Muscle of leg (tissue), 16 donors: ENCODE measurements around the gene DBP. TPM values are rescaled to one million over a fixed set of nuclear protein-coding genes. Genes with fewer than 3 reads are reported as not detected.
A peak's percentile ranks its signal among the peaks of the same experiment; 100 is the strongest.
"Not testable (repeated sequence)": the region's sequence is repeated elsewhere in the genome, so short reads cannot be mapped to it uniquely, and the experiment has no call there.

Experiments
- DNase-seq: peaks from one replicate; pipeline ENCODE4 v3.0.0; 2013
- H3K27ac ChIP-seq: one replicate; pipeline ENCODE4 v1.5.1; 2013; ENCODE audit warnings: mild to moderate bottlenecking, low read length, control low read depth
- H3K27me3 ChIP-seq: one replicate; pipeline ENCODE4 v1.6.1; 2013; ENCODE audit warnings: low read length; ENCODE audit not compliant: control insufficient read depth, insufficient read depth
- H3K36me3 ChIP-seq: one replicate; pipeline ENCODE4 v1.6.1; 2013; ENCODE audit warnings: low read length; ENCODE audit not compliant: control insufficient read depth, insufficient read depth
- H3K4me1 ChIP-seq: one replicate; pipeline ENCODE4 v1.6.1; 2013; ENCODE audit warnings: low read length; ENCODE audit not compliant: control insufficient read depth, insufficient read depth
- H3K4me3 ChIP-seq: one replicate; pipeline ENCODE4 v1.5.1; 2013; ENCODE audit warnings: low read length, control low read depth
- H3K9me3 ChIP-seq: replicated peaks from 2 replicates; pipeline ENCODE4 v1.6.1; 2013; ENCODE audit warnings: low read depth, low read length; ENCODE audit not compliant: control insufficient read depth
- WGBS: methylation state at CpG from one replicate; pipeline ENCODE4 v1.1.5; 2013; ENCODE audit warnings: missing lambda C conversion rate; ENCODE audit not compliant: insufficient coverage; 5-methylcytosine and 5-hydroxymethylcytosine counted together
- long read RNA-seq, 11 donors: transcript quantifications; one replicate each; lab custom pipeline, GENCODE V29; 2026
- polyA plus RNA-seq, 8 donors: library from polyadenylated mRNA; unstranded; fragments of 120-200 nt; gene quantifications; one replicate each; pipeline versions ENCODE4 v1.2.1 to v1.2.3, GENCODE V29; 2013; ENCODE audit warnings: inconsistent platforms in 1 of 8, low replicate concordance in 1 of 8; ENCODE audit not compliant: insufficient read length in 8 of 8, insufficient read depth in 1 of 8
- total RNA-seq: library from RNA; stranded (reverse); fragments of 120-200 nt; gene quantifications from one replicate; pipeline ENCODE4 v1.2.4, GENCODE V29; 2013

DBP gene, protein sequence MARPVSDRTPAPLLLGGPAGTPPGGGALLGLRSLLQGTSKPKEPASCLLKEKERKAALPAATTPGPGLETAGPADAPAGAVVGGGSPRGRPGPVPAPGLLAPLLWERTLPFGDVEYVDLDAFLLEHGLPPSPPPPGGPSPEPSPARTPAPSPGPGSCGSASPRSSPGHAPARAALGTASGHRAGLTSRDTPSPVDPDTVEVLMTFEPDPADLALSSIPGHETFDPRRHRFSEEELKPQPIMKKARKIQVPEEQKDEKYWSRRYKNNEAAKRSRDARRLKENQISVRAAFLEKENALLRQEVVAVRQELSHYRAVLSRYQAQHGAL
- total RNA-seq (9.8 TPM), polyA plus RNA-seq (10 to 100 TPM in 1 of 8 donors, 1 to 10 TPM in 7; 3.0 to 10.8 (median 6.2) TPM)
- long read RNA-seq, donor 1, partial matches to known transcripts = 0 of 2 reads
- long read RNA-seq, donor 1, other reads (novel, unspliced or antisense) = 0 of 2 reads
- long read RNA-seq, donor 2 = 0 reads
- long read RNA-seq, donor 3, transcript DBP-201 (4 exons, 2,229 nt) = major isoform, 6 of 11 reads
- long read RNA-seq, donor 3, partial matches to known transcripts = 5 of 11 reads
- long read RNA-seq, donor 3, other reads (novel, unspliced or antisense) = 0 of 11 reads
- long read RNA-seq, donor 4, partial matches to known transcripts = 0 of 4 reads
- long read RNA-seq, donor 4, other reads (novel, unspliced or antisense) = 0 of 4 reads
- long read RNA-seq, donor 5, partial matches to known transcripts = 0 of 3 reads
- long read RNA-seq, donor 5, other reads (novel, unspliced or antisense) = 0 of 3 reads
- long read RNA-seq, donor 6, full-length matches to known transcripts = 9 of 9 reads
- long read RNA-seq, donor 6, partial matches to known transcripts = 0 of 9 reads
- long read RNA-seq, donor 6, other reads (novel, unspliced or antisense) = 0 of 9 reads
- long read RNA-seq, donor 7, partial matches to known transcripts = 0 of 2 reads
- long read RNA-seq, donor 7, other reads (novel, unspliced or antisense) = 0 of 2 reads
- long read RNA-seq, donor 8, partial matches to known transcripts = 0 of 2 reads
- long read RNA-seq, donor 8, other reads (novel, unspliced or antisense) = 0 of 2 reads
- long read RNA-seq, donor 9, partial matches to known transcripts = 0 of 3 reads
- long read RNA-seq, donor 9, other reads (novel, unspliced or antisense) = 0 of 3 reads
- long read RNA-seq, donor 10, partial matches to known transcripts = 0 of 2 reads
- long read RNA-seq, donor 10, other reads (novel, unspliced or antisense) = 0 of 2 reads
- long read RNA-seq, donor 11, full-length matches to known transcripts = 2 of 2 reads
- long read RNA-seq, donor 11, partial matches to known transcripts = 0 of 2 reads
- long read RNA-seq, donor 11, other reads (novel, unspliced or antisense) = 0 of 2 reads

DNA sequence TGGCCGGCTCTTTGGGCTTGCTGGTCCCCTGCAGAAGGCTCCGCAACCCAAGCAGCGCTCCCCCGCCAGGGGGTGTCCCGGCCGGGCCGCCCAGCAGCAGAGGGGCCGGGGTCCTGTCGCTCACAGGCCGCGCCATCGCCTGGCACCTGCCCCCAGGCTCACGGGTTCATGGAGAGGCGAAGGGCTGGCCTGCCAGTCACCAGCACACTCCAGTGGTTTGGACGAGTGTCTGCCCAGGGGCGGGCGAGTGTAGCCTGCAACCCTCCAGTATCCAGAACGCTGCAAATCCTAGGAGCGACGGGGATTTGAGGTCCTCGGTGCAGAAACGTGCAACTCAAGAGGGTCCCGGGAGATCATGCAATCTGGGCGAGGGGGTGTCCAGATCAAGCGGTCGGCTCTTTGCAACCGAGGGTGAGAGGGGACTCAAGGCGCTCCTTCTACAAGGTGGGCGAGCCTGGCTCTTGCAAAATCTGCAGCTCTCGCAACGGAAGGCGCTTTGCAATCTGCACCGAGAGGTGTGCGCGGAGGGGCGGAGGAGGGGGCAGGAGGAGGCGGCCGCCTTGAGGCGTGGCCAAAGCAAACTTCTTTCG is at the start of gene DBP:
Gene DBP, minus strand, starts transcription at position 521 of the 590 bp plus-strand sequence. Its CDS starts 385 bp downstream, at position 136.
- under 1% methylated on average over 40 of the region's 40 CpGs for WGBS

DNA sequence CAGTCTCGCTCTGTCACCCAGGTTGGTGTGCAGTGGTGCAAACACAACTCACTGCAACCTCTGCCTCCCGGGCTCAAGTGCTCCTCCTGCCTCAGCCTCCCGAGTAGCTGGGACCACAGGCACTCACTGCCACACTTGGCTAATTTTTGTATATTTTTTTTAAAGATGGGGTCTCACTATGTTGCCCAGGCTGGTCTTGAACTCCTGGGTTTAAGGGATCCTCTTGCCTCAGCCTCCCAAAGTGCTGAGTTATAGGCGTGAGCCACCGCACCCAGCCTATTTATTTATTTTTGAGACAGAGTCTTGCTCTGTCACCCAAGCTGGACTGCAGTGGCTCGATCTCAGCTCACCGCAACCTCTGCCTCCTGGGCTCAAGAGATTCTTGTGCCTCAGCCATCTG is 49.5 kb upstream of the DBP start:
- not testable (repeated sequence) for H3K9me3 ChIP-seq, H3K27me3 ChIP-seq, H3K27ac ChIP-seq, DNase-seq, H3K36me3 ChIP-seq, H3K4me1 ChIP-seq, H3K4me3 ChIP-seq
- WGBS = 90% methylated on average over 4 of the region's 7 CpGs

More for the DNA sequence above, at the start of gene DBP:
- Histone ChIP-seq H3K27ac (peak within 1 kb of the TSS; percentile 98), H3K36me3 (peaks cover 10% of the 10 kb centered on the region), H3K4me3 (peak within 1 kb of the TSS; percentile 70), H3K27me3 (peaks cover 4% of the 10 kb centered on the region), H3K9me3 (no peaks in the 10 kb centered on the region), H3K4me1 (peaks cover 55% of the 10 kb centered on the region)
- no peak for DNase-seq

DNA sequence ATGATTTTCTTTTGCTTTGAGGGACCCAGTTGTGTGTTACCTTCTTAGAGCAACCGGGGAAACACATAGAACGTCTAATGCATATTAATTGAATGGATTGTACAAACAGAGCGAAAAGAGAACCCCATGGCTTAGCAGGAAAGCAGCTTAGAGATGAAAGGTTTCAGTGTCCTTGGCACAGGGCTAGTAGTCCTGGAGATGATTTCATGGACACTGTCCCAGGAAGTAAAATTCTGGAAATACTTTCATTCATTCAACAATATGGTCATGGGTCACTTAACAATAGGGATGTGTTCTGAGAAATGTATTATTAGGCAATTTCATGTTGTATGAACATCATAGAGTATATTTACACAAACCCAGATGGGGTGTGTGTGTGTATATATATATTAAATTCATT is 48.9 kb upstream of the DBP start:
- no peak overlapping the region for H3K27ac ChIP-seq
- H3K4me1 ChIP-seq = peaks cover 2% of the 10 kb centered on the region
- DNase-seq = no peak
- no peaks in the 10 kb centered on the region for H3K9me3 ChIP-seq
- H3K27me3 ChIP-seq = no peaks in the 10 kb centered on the region
- H3K36me3 ChIP-seq = no peaks in the 10 kb centered on the region
- WGBS = 57% methylated on average over 1 of the region's 3 CpGs
- H3K4me3 ChIP-seq = no peak overlapping the region

DNA sequence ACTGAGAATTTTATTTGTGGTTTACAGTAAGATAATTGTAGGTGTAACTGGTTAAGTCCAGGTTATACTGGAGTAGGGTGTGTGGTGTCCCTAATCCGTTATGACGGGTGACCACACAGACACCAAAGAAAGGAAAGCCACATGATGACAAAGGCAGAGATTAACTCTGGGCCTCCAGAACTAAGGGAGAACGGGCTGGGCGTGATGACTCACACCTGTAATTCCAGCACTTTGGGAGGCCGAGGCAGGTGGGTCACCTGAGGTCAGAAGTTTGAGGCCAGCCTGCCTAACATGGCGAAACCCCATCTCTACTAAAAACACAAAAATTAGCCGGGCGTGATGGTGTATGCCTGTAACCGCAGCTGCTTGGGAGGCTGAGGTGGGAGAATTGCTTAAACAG is 48.4 kb upstream of the DBP start:
- 84% methylated on average over 2 of the region's 9 CpGs for WGBS
- no peak overlapping the region for H3K4me3 ChIP-seq
- no peaks in the 10 kb centered on the region for H3K27me3 ChIP-seq
- no peak for DNase-seq
- H3K9me3 ChIP-seq = no peaks in the 10 kb centered on the region
- peaks cover 6% of the 10 kb centered on the region for H3K4me1 ChIP-seq
- H3K36me3 ChIP-seq = no peaks in the 10 kb centered on the region
- H3K27ac ChIP-seq = no peak overlapping the region

DNA sequence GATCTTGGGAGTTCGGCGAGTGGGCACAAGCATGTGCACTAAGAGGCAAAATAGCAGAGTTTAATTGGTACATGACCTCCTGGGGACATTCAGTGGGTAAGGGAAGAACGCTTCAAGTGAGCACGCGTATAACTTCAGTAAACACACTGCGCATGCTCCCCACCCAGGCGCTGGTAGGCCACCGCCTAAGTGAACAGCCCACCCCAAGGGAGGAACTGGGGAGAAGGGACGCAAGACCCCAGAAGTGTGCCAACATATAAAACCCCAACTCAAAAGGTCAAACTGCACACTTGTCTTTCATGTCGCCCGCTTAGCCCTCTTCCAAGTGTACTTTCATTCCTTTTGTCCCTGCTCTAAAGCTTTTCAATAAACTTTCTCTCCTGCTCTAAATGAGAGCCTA is 46.2 kb upstream of the DBP start:
- Histone ChIP-seq H3K27ac (no peak overlapping the region), H3K9me3 (no peaks in the 10 kb centered on the region), H3K27me3 (no peaks in the 10 kb centered on the region), H3K4me3 (peak overlapping the region; percentile 12), H3K4me1 (peaks cover 6% of the 10 kb centered on the region), H3K36me3 (no peaks in the 10 kb centered on the region)
- WGBS = 38% methylated on average over 10 of the region's 11 CpGs
- DNase-seq = peak; percentile 87

DNA sequence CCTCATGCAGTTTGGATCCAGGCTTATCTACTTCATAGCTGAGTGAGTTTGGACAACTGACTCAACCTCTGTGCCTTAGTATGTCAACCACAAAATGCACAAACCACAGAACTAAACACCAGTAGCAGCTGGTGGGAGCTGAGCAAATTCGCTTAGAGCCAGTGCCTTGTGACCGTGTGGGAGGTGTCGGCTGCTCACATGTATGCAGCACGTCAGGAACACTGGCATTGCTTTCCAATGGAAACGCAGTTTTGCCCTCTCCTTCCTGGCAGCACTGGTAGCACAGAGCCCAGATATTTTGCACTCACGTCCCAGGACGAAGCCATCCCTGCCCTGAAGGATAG is 43.9 kb upstream of the DBP start:
- H3K27ac ChIP-seq = no peak overlapping the region
- H3K36me3 ChIP-seq = no peaks in the 10 kb centered on the region
- no peak overlapping the region for H3K4me3 ChIP-seq
- H3K4me1 ChIP-seq = peaks cover 6% of the 10 kb centered on the region
- H3K9me3 ChIP-seq = no peaks in the 10 kb centered on the region
- 67% methylated on average over 5 of the region's 7 CpGs for WGBS
- DNase-seq = peak; percentile 27
- no peaks in the 10 kb centered on the region for H3K27me3 ChIP-seq

DNA sequence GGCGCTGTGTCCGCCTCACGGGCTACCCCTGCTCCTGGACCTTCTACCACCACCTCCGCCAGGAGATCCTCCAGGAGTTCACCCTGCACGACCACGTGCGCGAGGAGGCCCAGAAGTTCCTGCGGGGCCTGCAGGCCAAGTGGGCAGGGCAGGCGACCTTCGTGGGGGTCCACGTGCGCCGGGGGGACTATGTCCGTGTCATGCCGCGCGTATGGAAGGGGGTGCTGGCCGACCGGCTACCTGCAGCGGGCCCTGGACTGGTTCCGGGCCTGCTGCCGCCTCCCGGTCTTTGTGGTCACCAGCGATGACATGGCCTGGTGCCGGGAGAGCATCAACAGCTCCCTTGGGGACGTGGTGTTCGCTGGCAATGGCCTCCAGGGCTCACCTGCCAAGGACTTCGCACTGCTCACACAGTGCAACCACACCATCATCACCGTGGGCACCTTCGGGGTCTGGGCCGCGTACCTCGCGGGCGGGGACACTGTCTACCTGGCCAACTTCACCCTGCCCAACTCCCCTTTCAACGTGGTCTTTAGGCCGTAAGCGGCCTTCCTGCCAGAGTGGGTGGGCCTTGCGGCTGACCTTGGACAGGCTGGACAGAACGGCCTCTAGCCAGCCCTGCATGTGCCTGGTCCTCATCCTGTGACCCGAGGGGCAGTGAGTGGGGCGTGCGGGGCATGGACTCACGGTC is 43.4 kb upstream of the DBP start:
- Histone ChIP-seq H3K27ac (no peak overlapping the region), H3K4me1 (peaks cover 11% of the 10 kb centered on the region), H3K27me3 (no peaks in the 10 kb centered on the region), H3K36me3 (no peaks in the 10 kb centered on the region), H3K4me3 (no peak overlapping the region), H3K9me3 (no peaks in the 10 kb centered on the region)
- no peak for DNase-seq
- 89% methylated on average over 42 of the region's 45 CpGs for WGBS

DNA sequence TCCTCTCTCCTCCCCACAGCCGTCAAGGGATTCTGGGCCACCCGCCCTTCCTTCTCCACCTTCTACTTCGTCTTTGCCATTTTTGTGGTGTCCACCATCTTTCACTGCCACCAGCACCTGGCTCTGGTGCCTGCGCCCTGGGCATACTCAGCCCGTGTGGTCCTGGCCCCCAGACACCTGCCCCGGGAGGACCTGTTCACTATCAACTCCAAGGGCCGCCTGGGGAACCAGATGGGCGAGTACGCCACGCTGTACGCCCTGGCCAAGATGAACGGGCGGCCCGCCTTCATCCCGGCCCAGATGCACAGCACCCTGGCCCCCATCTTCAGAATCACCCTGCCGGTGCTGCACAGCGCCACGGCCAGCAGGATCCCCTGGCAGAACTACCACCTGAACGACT is 42.8 kb upstream of the DBP start:
- H3K4me3 ChIP-seq, H3K9me3 ChIP-seq, DNase-seq, H3K27me3 ChIP-seq, H3K36me3 ChIP-seq, H3K27ac ChIP-seq: not testable (repeated sequence)
- WGBS = 76% methylated on average over 5 of the region's 19 CpGs
- H3K4me1 ChIP-seq = peaks cover 17% of the 10 kb centered on the region

DNA sequence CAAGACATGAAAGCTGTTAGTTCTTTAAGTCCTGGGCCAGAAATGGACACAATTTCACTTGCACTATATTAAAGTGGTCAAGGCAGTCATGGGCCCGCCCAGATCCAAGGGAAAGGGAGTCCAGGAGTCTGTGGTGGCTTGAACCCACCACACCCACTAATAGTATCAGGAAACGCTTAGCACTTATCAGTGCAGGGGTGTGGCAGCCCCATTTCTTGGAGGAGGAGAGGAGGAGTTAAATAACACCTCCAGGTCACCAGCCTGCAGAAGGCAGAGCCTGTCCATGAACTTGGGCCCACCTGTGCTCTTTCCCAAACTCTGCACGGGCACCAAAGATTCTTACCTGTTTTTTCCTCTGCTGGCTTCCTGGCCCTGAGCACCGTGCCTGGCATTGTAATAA is 41.0 kb upstream of the DBP start:
- DNase-seq = no peak
- Histone ChIP-seq H3K27me3 (peaks cover 2% of the 10 kb centered on the region), H3K27ac (no peak overlapping the region), H3K4me3 (no peak overlapping the region), H3K4me1 (peaks cover 19% of the 10 kb centered on the region), H3K36me3 (no peaks in the 10 kb centered on the region), H3K9me3 (no peaks in the 10 kb centered on the region)
- no CpG with 5 or more reads among the region's 4 CpGs for WGBS
